Dedifferentiated amniotic fluid mesenchymal stem cell (primary cell): ENCODE results near the gene FXYD2.

Experiments
- DNase-seq: peaks from one replicate; pipeline ENCODE4 v3.0.0-alpha.2; 2016; ENCODE audit errors: extremely low spot score

Gene FXYD2

DNA sequence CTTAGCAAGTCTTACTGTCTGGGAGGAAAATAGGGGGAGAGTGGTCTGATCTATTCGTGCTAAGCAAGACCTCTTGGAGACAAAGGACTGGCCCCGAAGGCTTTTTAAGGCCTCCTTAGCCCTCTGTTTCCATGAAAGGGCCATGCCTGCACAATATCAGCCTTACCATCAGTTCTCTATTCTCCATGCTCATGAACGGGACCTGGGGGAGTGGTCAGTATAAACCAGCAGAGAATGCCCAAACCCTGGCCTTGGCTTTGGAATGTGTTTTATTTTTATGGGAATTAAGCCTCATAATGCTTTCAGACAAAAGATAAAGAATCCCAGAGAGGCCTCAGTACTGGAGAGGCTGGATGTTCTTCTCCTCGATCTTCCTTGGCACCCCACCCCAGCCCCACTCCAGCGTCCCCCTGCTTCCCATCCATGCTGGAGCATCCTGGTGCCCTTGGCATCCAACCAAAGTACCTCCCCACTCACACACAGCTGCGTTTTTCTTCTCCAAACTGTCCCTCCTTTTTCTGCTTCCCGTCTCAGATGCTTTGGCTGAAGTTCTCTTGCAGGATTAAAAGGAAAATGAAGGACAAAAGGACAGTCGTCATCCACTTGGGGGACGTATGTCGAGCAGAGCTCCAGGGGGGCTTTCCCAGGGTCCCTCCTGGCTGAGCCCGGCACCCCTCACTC is 33.3 kb upstream of the FXYD2 start:
- DNase-seq, result no peak

DNA sequence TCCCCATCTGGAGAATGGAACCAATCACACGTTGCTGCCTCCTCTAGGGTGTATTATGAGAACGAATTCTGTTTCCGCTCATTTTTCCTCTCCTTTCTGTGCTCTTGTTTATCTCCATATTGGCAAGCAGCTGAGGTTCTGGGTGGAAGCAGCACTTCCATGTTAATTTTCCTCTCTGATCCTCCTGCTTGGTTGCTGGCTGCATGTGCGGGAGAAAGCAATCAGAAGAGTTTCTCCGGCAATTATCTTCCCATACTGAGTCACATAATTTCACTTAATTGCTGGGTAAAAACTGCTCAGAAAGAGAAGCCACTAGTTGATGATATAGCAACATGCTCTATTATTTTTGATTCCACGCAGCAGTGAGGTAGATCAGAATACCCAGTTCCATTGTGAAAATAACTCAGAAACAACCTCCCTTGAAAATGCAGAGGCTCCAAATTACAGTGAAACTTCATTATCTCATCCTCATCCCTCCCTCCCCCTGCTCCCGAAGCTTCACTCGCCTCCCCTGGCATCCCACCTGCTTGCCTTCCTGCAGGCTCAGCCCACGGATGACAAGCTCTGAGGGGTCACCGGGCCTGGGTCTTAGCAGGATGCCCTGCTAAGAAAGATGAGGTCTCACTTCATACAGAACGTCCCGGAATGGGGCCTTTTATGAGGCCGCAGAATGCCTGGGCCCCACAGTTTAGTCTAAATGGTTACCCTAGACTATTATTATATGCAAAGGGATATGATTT is 31.5 kb upstream of the FXYD2 start:
- no peak for DNase-seq

DNA sequence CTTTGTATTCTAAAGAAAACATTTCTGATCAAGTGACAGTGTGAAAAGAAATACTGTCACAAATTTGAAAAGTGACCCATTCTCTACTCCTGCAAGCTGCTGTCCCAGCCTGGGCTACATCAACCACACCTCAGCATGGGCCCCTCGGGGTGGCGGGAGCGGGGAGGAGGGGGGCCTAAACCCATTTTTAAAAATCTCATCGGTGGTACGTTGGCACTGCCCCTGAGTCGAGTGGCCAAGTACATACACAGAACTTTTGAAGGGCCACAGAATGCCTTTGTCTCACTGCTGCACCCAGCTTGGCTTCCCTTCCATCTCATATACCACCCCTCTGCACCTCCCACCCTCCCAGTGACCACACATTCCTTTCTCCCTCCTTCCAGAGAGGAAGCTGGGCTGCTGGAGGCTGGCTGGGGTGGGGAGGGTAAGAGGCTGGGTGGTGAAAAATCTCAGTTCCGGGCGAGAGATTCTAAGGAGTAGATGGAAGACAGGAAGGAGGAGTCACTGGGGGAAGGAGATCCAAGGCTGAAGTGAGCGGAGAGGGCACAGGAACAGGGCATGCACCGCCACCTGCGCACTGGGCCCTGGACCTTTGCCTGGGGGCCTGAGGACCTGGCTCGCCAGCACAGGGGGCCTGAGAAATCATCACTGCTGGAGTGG is 30.8 kb upstream of the FXYD2 start:
- DNase-seq, result no peak

DNA sequence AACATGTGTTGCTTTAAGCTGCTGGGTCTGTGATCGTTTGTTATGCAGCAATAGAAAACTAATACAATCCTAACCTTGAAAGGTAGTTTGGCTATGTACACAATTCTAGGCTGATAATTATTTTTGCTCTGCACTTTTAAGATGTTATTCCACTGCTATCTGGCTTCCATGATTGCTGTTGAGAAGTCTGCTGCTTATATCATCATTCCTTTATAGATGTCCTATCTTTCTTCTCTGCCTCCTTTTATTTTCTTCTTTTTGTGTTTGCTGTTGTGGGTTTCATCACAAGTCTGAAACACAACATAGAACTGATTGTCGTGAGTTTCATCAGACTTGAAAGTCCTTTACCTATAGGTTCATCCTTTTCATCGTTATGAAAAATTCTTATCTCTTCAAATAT is 27.8 kb upstream of the FXYD2 start:
- DNase-seq, result no peak

DNA sequence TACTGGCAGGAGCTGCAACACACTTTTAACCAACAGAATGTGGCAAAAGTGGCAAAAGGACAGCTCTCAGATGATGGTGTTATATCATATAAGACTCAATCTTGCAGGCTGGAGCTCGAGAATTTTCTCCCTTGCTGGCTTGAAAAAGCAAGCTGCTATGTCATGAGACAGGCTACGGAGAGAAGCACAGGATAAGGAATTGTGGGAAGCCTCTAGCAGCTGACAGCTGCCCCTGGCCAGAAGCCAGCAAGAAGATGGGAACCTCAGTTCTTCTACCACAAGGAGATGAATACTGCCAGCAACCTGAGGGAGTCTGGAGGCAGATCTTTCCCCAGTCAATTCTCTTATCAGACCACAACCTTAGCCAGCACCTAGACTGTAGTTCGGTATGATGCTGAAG is 27.3 kb upstream of the FXYD2 start:
- DNase-seq, result no peak

DNA sequence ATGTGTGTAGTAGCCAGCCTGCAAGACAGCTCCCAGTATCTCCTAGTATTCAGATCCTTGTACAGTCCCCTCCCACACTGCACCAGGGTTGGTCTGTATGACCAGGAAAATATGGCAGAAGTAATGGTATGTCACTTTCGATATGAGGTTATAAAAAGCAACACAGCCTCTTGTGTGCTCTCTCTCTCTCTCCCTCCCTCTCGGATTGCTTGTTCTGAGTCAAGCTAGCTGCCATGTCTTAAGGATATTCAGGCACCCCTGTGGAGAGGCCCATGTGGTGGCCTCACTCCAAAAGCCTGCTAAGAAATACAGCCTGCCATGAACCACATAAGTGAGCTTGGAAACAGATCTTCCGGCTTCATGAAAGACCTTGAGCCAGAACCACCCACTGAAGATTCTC is 26.6 kb upstream of the FXYD2 start:
- DNase-seq, result no peak

DNA sequence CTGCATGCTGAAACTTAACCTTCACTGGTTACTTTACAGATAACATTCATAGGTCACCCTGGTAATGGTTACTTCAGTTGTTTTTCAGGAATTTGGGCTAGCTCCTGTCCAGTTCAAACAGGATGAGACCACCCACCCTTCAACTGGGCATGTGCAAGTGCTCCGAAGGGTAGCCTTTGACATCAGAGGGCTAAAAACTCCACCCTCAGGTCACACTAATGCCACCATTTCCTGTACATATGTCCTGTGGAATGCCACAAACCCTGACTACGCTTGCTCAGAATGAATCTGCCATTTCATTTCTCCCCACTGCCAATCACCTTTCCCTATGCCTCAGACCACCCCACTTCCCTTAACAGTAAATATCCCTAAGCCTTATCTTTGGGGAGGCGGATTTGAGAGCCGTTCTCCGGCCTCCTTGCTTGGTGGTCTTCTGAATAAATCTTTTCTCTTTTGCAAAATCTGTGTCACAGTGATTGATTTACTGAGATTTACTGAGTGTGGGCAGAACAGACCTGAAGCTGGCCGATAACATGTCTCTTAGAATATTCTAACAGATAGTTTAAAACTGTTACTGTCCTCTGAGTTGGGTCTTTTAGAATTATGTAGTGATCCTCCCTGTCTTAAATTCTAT is 25.4 kb upstream of the FXYD2 start:
- no peak for DNase-seq

DNA sequence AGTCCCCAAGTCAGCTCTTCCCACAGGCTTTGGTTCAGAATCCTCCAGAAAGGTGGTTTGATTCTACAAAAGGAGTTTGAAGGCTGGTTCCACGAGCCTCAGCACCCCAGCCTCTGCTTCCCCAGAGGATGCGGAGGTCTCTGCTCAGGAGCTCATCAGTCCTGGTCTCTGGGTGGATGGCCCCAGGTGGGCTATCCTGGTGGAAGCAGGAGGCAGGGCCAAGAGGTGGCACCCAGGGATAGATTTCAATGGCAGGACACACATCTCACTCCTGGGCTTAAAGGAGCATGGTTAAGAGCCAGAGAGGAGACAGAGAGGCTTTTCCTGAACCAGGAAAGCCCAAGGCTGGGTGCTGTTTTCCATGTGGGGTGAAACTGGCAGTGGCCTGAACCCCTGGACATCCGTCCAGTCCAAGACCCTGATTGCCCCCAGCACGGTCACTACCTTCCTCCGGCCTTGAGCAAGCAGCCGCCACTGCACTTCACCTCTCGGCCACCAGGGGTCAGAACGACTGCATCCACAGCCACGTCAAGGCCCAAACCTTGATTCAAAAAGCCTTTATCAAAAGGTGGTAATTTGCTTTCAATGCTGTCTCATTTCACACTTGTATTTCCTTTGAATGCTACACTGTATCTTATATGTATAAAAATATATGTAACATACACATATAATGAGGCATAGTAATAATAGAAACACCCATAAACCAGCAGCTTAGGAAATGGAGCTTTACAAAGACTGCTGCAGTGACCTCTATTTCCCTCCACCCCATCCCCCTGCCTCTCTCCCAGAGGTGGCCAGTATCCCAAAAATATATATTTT is 19.3 kb upstream of the FXYD2 start:
- peak; percentile 44 for DNase-seq

DNA sequence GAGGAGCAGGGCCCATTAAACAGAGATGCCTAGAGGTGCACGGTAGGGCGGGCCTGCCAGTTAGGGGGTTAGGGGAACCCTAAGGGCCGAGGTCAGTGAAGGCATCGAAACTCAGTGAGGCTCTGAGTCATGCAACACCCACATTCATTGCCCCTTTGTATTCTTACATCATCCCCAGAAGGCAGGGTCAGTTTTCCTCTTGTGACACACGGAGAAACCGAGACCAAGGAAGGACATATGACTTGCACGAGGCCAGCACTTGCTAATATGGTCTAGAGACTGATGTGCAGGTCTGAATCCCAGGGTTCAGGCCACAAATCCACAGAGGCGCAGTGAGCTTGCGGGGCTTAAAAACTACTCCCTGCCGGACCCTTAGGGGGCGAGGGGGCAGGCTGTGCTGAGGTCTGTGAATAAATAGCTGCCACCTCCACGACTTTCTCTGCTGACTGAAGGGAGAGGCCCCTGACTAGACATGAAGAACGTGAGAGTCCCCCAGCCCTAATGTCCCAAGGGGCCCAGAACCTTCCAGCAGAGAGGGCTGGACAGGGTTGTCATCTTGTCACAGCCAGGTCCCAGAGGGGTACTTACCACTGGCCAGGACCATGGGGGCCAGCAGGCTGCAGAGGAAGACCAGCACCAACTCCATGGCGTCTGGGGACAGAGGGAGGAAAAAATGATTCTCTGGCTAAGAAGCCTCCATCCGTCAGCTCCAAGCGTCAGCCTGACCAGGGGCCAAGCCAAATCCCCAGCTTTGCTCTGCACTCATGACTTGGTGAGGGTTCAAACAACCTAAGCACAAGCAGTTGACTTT is 17.8 kb upstream of the FXYD2 start:
- DNase-seq, result no peak

DNA sequence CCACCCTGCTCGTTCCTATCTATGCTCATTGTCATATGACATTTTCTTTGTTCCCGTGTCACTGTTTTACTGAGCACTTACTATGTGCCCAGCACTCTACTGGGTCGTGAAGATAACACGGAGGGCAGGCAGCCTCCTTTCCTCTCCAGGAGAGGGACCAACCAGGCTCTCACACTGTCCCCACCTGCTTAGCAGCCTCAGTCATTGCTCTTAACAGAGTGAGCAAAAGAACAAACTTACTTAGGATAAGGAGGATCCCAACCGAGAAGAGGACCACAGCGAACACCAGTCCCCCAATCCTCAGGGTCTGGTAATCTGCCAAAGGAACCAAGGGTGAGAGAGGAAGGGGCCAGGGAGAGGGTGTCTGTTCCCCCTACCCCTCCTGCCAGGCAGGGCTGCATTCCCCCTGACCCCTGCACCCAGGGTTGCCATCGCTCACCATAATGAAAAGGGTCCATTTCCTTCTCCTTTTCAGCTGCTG is 17.0 kb upstream of the FXYD2 start:
- no peak for DNase-seq

DNA sequence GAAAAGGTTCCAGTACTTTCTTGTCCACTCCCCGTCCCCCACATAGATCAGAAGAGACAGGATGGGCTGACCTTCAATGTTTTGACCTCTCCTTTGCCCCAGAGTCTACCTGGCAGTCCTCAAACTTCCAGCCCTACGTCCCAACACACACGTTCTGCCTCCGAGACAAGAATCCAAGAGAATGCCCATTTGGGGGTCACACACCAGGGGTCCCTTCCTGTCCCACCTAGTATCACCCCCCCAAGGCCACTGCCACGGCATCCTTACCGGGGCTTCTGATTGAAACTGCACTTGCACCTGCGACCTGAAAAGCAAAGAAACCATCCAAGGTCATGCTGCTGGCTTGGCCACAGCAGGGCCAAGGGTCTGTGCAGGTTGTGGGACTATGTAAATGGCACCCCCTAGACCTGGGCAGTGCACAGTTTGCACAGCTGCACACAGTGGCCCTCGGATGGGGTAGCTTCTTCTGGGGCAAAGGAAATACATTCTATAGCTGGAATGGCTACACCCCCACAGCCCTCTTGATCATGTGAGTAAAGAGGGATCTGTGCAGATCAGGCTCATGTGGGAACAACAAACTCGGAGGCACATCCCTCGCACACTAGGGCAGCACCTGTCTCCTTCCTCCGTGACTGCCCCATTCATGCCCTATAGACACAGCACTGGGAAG is 16.5 kb upstream of the FXYD2 start:
- DNase-seq, result no peak

DNA sequence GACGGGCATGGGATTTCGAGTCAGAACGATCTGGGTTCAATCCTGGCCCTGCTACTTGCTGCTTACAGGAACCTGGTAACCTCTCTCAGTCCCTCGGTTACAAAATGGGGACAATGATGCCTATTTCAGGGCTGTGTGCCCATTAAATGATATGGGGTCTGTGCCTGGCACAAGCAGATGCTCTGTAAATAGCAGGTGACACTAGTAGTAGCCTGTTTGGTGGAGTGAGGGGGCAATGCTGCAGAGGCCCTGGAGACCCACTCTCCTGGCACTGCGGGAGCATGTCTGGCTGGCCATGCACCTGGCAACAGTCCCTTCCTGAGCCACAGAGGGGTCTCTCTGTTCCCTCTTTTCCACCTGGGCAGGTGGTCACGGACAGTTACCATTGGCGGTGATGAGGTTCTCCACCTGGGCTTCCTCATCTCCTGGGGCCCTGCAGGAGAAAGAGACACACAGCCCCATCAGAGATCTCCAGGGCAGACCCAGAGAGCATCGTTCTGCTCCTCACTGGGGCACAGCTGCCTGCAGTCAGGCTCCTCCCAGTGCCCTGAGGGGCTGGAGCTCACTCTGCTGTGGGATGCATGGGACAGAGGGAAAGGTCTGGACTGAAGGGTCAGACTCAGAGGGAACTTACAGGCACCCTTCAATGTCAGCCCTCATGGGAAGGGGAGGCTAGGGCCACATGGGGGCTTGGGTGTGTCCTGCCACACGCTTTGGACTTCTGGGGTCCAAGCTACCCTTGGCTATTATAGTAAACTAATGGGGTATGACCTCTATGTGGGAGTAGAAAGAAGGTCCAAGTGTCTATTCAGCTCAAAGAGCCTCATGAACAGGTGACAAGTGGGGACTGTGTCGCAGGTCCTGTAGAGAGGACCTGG is 15.6 kb upstream of the FXYD2 start:
- no peak for DNase-seq

DNA sequence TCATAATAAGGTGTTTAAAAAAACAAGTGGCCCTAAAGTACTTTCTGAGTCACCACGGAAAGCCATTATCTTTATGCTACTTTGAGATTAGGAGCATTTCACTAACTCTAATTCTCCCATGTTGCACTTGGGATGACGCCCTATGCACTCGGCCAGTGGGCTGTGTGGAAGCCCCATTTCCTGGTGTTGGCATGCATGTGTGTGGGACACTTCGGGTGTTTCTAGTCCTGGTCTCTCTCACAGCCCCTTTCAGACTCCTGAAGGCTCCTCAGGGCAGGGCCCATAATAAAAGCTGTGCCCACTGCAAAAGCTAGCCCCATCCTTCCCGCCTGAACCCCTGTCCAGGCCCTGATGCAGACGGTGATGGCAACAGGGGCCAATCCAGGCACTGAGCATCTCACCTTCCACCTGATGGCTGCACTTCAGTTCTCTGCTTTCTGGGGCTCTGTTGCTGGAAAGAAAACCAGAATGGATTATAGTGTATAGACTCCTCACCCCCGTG is 14.9 kb upstream of the FXYD2 start:
- no peak for DNase-seq

DNA sequence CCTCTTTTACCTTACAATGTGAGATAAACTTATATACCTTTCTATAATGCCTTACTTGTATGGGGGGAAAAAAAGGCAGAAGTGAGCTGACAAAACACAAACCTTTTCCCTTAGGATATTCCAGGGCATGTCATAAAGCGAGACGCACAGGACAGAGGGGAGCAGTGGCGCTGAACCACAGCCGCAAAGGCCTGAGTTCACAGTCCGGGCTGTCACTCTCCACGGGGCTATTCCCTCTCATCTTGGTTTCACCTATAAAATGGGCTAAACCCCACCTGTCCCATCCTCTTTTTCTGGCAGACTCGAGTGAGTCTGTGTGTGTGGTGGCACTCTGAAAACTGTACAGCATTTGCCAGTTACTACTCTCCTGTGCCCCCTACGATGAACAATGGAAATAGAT is 14.4 kb upstream of the FXYD2 start:
- no peak for DNase-seq

DNA sequence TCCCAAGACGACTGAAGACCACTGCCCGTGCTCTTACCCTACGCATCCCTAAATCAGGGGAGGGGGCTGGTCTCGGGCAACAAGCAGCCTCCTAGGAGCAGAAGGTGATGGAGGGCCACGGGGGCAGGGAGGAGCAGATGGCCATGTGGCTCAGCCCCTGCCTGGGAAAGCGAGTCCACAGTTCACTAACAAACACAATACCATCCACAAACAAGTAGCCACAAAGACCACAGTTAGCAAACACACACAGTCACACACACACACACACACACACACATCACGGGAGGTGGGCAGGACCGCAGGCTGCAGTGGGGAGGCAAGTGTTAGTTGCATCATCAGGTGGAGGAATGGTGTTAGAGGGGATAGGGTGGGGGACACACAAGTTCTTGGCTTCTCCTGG is 13.2 kb upstream of the FXYD2 start:
- no peak for DNase-seq

DNA sequence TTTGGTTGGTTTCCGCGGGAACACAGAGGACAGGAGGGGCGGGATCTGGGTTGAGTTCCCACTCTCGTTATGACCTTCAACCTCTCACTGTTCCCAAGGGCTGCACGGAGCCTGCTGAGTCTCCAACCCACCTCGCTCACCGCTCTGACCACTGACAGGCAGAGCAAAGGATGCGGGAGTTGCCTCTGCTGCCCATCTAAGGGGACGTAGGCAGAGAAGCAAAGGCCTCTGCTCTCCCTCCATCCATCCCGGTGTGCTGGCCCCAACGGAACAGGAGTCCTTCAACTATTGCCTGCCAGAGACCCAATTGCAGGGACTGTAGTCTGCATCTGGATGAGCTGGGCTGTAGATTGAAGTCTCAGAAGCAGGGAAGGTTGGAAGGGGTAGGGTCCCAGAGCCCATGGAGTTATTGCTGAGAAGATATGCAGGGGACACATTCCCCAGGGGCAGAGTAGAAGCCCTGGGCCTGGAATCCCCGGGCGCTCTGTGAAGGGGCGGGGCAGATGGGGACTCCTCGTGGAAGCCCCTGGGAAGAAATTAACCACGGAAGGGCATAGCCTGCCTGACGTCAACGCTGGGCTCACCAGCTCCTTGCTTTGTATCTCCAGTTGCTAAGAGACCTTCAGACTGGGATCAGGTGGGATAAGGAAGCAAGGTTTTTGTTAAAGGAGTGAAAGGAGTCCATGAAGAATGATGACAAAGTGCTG is 12.7 kb upstream of the FXYD2 start:
- DNase-seq, result no peak

DNA sequence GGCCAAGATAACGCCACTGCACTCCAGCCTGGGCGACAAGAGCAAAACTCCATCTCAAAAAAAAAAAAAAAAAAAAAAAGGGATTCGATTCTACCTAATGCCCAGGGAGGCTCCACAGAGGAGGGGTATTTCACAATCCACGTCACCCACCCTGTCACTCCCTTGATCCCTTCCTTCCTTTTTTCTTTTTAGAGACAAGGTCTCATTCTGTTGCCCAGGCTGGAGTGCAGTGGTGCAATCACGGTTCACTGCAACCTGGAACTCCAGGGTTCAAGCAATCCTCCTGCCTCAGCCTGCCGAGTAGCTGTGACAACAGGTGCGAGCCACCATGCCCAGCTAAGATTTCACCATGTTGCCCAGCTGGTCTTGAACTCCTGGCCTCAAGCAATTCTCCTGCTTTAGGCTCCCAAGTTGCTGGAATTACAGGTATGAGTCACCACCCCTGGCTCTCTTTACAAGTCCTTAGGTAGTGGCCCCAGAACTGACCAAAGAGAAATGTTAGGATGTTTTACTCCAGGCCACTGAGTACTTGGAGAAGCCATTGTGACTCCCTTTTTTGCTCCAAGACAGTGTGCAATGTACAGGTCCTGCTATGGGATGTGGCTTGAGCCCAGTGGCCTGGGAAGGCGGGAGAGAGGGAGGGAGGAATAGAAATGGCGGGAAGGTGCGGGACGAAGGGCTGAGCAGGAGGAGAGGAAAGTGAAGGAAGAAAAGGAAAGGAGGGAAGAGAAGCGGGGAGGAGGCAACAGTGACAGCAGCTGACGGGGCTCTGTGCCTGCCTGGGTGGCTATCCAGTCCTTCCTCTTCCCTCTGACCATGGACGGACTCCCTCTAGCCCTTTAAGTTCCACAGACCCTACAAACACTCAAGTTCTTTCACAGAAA is 11.8 kb upstream of the FXYD2 start:
- no peak for DNase-seq
